GM12872 (cell line): ENCODE measurements around the gene GGA3.

ENCODE experiments used
- TF ChIP-seq, protein P1 (sequence below): IDR thresholded peaks from 3 replicates; pipeline ENCODE4 v1.5.1; 2011; ENCODE audit warnings: low read depth, mild to moderate bottlenecking, low read length, moderate library complexity; ENCODE audit not compliant: insufficient read depth

The GGA3 gene

DNA sequence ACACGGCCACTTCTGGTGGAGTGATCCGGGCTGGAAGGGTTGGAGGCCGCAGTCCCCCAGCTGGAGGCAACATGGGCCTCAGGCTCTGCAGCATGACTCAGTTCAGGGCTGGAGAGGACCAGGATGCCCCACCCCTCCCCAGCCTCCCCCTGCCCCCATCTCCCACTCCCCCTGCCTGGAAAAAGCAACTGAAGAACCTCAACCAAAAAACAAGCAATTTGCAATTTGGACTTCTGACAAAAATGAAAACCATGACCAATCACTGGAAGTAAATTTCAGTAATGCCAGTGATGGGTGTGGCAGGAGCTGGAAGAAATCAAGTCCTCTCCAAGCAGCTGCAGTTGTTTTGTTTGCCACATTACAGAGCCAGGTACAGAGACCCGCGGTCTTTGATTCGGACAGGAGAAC, 16.3 kb upstream of the GGA3 start:
- TF ChIP-seq, protein P1, sequence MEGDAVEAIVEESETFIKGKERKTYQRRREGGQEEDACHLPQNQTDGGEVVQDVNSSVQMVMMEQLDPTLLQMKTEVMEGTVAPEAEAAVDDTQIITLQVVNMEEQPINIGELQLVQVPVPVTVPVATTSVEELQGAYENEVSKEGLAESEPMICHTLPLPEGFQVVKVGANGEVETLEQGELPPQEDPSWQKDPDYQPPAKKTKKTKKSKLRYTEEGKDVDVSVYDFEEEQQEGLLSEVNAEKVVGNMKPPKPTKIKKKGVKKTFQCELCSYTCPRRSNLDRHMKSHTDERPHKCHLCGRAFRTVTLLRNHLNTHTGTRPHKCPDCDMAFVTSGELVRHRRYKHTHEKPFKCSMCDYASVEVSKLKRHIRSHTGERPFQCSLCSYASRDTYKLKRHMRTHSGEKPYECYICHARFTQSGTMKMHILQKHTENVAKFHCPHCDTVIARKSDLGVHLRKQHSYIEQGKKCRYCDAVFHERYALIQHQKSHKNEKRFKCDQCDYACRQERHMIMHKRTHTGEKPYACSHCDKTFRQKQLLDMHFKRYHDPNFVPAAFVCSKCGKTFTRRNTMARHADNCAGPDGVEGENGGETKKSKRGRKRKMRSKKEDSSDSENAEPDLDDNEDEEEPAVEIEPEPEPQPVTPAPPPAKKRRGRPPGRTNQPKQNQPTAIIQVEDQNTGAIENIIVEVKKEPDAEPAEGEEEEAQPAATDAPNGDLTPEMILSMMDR, result no peak

DNA sequence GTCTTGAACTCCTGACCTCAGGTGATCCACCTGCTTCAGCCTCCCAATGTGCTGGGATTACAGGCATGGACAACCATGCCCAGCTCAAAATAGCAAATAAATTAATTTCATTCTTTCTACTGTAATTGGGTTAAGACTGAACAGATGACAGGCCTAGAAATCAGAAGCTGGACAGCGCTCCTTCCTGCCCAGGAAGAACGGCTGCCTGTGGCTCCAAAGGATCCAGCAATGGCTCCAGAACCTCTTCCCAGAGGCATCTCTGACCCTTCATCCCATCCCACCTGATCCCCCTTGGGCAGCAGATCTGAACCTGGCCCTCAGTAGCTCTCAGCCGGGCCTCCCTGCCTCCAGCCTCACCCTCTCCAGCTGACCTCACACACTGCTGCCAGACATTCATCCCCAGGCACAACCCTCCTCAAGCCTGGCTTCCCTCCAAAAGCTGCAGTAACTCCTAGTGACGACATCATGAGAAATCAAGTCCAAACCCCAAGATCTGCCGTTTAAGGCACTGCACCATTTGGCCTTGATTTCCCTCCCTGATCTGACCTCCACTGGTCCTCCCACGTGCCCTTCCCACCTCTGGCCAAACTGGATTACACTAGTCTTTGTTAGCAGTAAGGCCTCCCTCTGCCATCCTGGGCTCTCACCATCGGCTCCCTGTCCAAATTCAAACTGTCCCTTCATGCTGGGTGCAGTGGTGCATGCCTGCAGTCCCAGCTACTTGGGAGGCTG, 12.7 kb upstream of the GGA3 start:
- TF ChIP-seq, protein P1, result no peak

GRCh38 chr17:75272848-75273184, 11.4 kb upstream of the GGA3 start:
- TF ChIP-seq, protein P1, result no peak

DNA sequence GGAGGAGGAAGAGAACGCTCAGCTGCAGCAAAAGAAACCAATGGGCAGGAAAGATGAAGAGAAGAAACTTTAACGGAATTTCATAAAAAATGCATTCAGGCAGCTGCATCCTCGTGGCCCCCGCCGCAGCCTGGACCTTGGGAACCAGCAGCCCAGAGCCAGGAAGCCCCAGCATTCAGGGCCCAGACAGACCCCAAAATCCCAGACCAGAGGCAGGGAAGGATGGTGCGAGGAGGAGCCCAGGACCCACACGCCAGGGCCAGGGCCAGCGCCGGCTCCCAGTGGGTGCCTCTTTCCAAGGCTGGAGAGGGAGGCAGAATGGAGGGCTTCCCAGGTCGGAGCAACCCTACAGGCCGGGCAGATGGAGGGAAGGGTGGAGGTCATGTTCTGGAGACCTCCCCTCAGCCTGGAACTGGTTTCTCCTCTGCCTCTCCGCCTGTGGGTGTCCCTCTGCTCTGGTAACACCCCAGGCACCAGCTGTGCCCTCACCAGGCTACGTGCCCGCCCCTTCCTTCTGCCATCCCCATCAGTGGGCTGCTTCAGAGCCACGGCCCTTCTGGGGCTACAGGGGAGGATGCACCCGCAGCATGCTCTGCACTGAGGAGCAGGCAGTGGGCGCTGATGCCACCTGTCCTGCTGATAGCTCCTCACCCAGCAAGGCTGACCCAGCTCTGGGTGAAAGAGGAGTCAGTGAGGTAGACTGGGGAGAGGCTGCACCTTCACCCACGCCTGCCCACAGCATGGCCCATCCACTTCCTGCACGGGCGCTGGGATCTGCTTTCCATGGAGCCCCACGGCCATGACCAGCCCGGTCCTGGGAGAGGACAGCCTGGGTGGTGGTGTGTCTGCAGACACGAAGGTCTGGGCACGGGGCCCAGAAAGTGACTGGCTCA, 10.8 kb upstream of the GGA3 start:
- TF ChIP-seq, protein P1, result 0 out of 3 replicates have a peak, but pooled peaks have one; percentile 3

GRCh38 chr17:75271233-75271954, 10.0 kb upstream of the GGA3 start:
- TF ChIP-seq, protein P1, result peak; percentile 70; the same call in 2 of the 3 replicates

DNA sequence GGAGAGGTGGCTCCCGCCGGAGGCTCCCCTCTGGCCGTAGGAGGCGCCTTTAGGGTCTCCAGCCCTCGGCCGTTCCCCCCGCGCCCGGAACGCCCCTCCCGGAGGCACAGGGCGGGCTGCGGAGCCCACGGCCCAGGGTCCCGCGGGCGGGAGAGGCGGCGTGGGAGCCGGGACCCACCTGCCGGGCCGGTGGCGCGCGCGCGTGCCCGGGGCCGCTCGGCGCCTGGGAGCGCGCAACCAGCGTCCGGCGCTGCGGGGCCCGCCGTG, 9.5 kb upstream of the GGA3 start, which contains the start of gene MIF4GD:
Gene MIF4GD, minus strand, starts transcription at position 266 of the 267 bp plus-strand sequence. CDS start 1,036 bp downstream, outside the sequence.
- TF ChIP-seq, protein P1, result no peak
